ENCODE data around the gene SRRM3. TPM values are rescaled to one million over a fixed set of nuclear protein-coding genes. Genes with fewer than 3 reads are reported as not detected.

The SRRM3 gene
- polyA plus RNA-seq, 1 of the 3 experiments (the other 2 are of a cell fraction), result 2.7 TPM

DNA sequence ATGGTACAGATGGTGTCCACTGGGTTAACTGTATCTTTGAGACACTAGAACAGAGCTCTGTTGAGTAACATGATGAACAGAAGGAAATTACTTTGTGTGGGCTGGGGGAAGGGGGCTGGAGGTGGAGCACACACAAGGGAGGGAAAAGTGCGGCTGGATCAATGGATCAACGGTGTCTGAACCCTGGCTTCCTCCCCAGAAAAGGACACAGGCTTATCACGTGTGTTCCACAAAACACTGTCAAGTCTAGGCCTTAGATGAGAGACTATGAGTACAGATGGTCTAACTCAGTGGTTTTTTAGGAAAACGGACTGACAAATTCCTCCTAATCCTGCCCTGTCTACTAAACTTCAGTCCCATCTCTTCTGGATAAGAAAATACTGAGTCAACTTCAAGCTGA, 128.6 kb downstream of the SRRM3 start:
- H3K27ac ChIP-seq (ENCODE audit: low read depth in 2 of 2, low read length in 1 of 2), result no peak overlapping the region
- H3F3A ChIP-seq (replicated peaks; ENCODE audit: insufficient read depth), result peaks cover 38% of the 10 kb centered on the region
- WGBS (ENCODE audit: low lambda C conversion rate), result 94% methylated on average over 4 of the region's 4 CpGs
- no peak overlapping the region for H3K4me3 ChIP-seq (ENCODE audit: low read depth in 2 of 2, low read length in 1 of 2)
- H2AFZ ChIP-seq (ENCODE audit: low read depth), result no peak overlapping the region
- H3K9me3 ChIP-seq, result no peaks in the 10 kb centered on the region
- H4K20me1 ChIP-seq (ENCODE audit: insufficient read depth), result peaks cover 98% of the 10 kb centered on the region
- no peaks in the 10 kb centered on the region for H3K9me2 ChIP-seq
- peaks cover 0 to 18% of the 10 kb centered on the region in 2 experiments; a peak in 2 of 4 replicates for H3K4me1 ChIP-seq (ENCODE audit: control insufficient read depth in 1 of 2, insufficient read depth in 2 of 2, low read depth in 1 of 2, low read length in 1 of 2)
- ChIA-PET CTCF (interaction anchor here (0.7 to 0.9 kb wide), 2 partner anchors 9 to 11 kb away, joined by 3 to 4 read pairs; no protein-coding TSS in a partner anchor), POLR2A (no interaction called here)
- H3K36me3 ChIP-seq (replicated peaks in 1 of 2; ENCODE audit: control insufficient read depth in 1 of 2, insufficient read depth in 2 of 2, low read length in 1 of 2), result peaks cover 45 to 67% of the 10 kb centered on the region in 2 experiments
- no peak overlapping the region for H3K9ac ChIP-seq
- H3K4me2 ChIP-seq, result no peak overlapping the region
- peaks cover 99% of the 10 kb centered on the region for H3K79me2 ChIP-seq (ENCODE audit: insufficient read depth)
- TF ChIP-seq EZH2phosphoT487 (IDR thresholded peaks at IDR 0.05; ENCODE audit: borderline replicate concordance, low read depth), result no peak
- no peak for TF ChIP-seq CHD2 (IDR thresholded peaks at IDR 0.05; ENCODE audit: low read length, partially characterized antibody)
- TF ChIP-seq JUND (IDR thresholded peaks at IDR 0.05), result no peak
- TF ChIP-seq, protein P1, sequence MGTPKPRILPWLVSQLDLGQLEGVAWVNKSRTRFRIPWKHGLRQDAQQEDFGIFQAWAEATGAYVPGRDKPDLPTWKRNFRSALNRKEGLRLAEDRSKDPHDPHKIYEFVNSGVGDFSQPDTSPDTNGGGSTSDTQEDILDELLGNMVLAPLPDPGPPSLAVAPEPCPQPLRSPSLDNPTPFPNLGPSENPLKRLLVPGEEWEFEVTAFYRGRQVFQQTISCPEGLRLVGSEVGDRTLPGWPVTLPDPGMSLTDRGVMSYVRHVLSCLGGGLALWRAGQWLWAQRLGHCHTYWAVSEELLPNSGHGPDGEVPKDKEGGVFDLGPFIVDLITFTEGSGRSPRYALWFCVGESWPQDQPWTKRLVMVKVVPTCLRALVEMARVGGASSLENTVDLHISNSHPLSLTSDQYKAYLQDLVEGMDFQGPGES (IDR thresholded peaks at IDR 0.05; ENCODE audit: low read depth, low read length), result no peak
- no peak for TF ChIP-seq SMC3 (IDR thresholded peaks at IDR 0.05; ENCODE audit: low read depth, low read length)
- no peak for TF ChIP-seq RFX5 (IDR thresholded peaks at IDR 0.05; ENCODE audit: low read length)
- TF ChIP-seq CTCF (IDR thresholded peaks at IDR 0.05), result no peak
- TF ChIP-seq YY1 (IDR thresholded peaks at IDR 0.05; ENCODE audit: low read depth), result no peak
- no peaks in the 10 kb centered on the region for H3K27me3 ChIP-seq (ENCODE audit: insufficient read depth)
- no peak for DNase-seq

- Histone ChIP-seq H4K20me1 (ENCODE audit: insufficient read depth) (peaks cover 99% of the 10 kb centered on the region), H3K4me1 (ENCODE audit: control insufficient read depth in 1 of 2, insufficient read depth in 2 of 2, low read depth in 1 of 2, low read length in 1 of 2) (peaks cover 0 to 18% of the 10 kb centered on the region in 2 experiments; a peak in 2 of 4 replicates), H3K9ac (no peak overlapping the region), H2AFZ (ENCODE audit: low read depth) (no peak overlapping the region), H3K27me3 (ENCODE audit: insufficient read depth) (no peaks in the 10 kb centered on the region), H3K9me2 (no peaks in the 10 kb centered on the region), H3K4me2 (no peak overlapping the region), H3K4me3 (ENCODE audit: low read depth in 2 of 2, low read length in 1 of 2) (no peak overlapping the region), H3K79me2 (ENCODE audit: insufficient read depth) (peaks cover 99% of the 10 kb centered on the region), H3K36me3 (replicated peaks in 1 of 2; ENCODE audit: control insufficient read depth in 1 of 2, insufficient read depth in 2 of 2, low read length in 1 of 2) (peaks cover 41 to 65% of the 10 kb centered on the region in 2 experiments), H3K27ac (ENCODE audit: low read depth in 2 of 2, low read length in 1 of 2) (no peak overlapping the region), H3F3A (replicated peaks; ENCODE audit: insufficient read depth) (peaks cover 36% of the 10 kb centered on the region), H3K9me3 (no peaks in the 10 kb centered on the region)
- CTCF ChIA-PET, result interaction anchor here (0.7 to 1.1 kb wide), 4 partner anchors 10 to 81 kb away, joined by 3 to 4 read pairs (median 3); no protein-coding TSS in a partner anchor
- WGBS (ENCODE audit: low lambda C conversion rate), result 95% methylated on average over 5 of the region's 5 CpGs
- POLR2A ChIA-PET, result no interaction called here
- TF ChIP-seq CTCF (IDR thresholded peaks at IDR 0.05) (peak; percentile 32; the same call in 1 of the 2 replicates), MEF2A (IDR thresholded peaks at IDR 0.05; ENCODE audit: borderline replicate concordance, low read depth) (no peak)
- DNase-seq, result no peak
These were observed 129.0 kb downstream of the SRRM3 start for GRCh38 chr7:76330673-76331072.
